GM23338 (cell line): ENCODE data around the gene ZDHHC18. TPM values are rescaled to one million over a fixed set of nuclear protein-coding genes. Genes with fewer than 3 reads are reported as not detected.
A peak's percentile ranks its signal among the peaks of the same experiment; 100 is the strongest.

Source experiments
- ATAC-seq: fragments of 200-7000 bp; cut with Tn5 transposase; 3 replicates; pipeline ENCODE4 v1.9.1; 2020
- DNase-seq: peaks from one replicate; pipeline ENCODE4 v3.0.0-alpha.2; 2015; ENCODE audit warnings: low spot score
- H2AFZ ChIP-seq: fragments of 200-600 bp; sonication (generic); 2 replicates; pipeline ENCODE4 v1.8.0; 2016; ENCODE audit warnings: antibody characterized with exemption, mild to moderate bottlenecking, moderate library complexity
- H3F3A ChIP-seq: fragments of 200-600 bp; sonication (generic); replicated peaks from 2 replicates; pipeline ENCODE4 v1.8.0; 2017; ENCODE audit warnings: antibody characterized with exemption, mixed run types, low read depth
- H3K27ac ChIP-seq: fragments of 200-600 bp; sonication (generic); 2 replicates; pipeline ENCODE4 v1.6.1; 2016; ENCODE audit warnings: low read depth
- H3K27me3 ChIP-seq: fragments of 200-600 bp; sonication (generic); 2 replicates; pipeline ENCODE4 v1.8.0; 2016; ENCODE audit warnings: mild to moderate bottlenecking, mixed run types, moderate library complexity; ENCODE audit not compliant: insufficient read depth
- H3K36me3 ChIP-seq: fragments of 200-600 bp; sonication (generic); 2 replicates; pipeline ENCODE4 v1.8.0; 2016; ENCODE audit warnings: mild to moderate bottlenecking; ENCODE audit not compliant: insufficient read depth
- H3K4me1 ChIP-seq: fragments of 200-600 bp; sonication (generic); 2 replicates; pipeline ENCODE4 v1.8.0; 2016; ENCODE audit warnings: mild to moderate bottlenecking, moderate library complexity; ENCODE audit not compliant: insufficient read depth
- H3K4me2 ChIP-seq: fragments of 200-600 bp; sonication (generic); 2 replicates; pipeline ENCODE4 v1.7.1; 2017; ENCODE audit warnings: mixed run types
- H3K4me3 ChIP-seq: fragments of 200-600 bp; sonication (generic); 2 replicates; pipeline ENCODE4 v1.6.1; 2016; ENCODE audit warnings: mixed run types
- H3K79me2 ChIP-seq: fragments of 200-600 bp; sonication (generic); replicated peaks from 2 replicates; pipeline ENCODE4 v1.8.0; 2017; ENCODE audit warnings: mild to moderate bottlenecking; ENCODE audit not compliant: insufficient read depth
- H3K9me2 ChIP-seq: fragments of 200-600 bp; sonication (generic); 2 replicates; pipeline ENCODE4 v1.8.0; 2017; ENCODE audit not compliant: insufficient read depth
- H4K20me1 ChIP-seq: fragments of 200-600 bp; sonication (generic); replicated peaks from 2 replicates; pipeline ENCODE4 v1.8.0; 2017; ENCODE audit warnings: mild to moderate bottlenecking; ENCODE audit not compliant: insufficient read depth
- H3K27ac Mint-ChIP-seq: 2 replicates; pipeline ENCODE4 v1.8.0; 2020; ENCODE audit warnings: inconsistent platforms, mild to moderate bottlenecking, moderate library complexity, mixed read lengths
- H3K27me3 Mint-ChIP-seq: 3 replicates; pipeline ENCODE4 v1.8.0; 2022; ENCODE audit warnings: low read depth, mild to moderate bottlenecking, moderate library complexity, mixed read lengths, inconsistent platforms; ENCODE audit not compliant: insufficient read depth, poor library complexity
- H3K36me3 Mint-ChIP-seq: 3 replicates; pipeline ENCODE4 v1.8.0; 2021; ENCODE audit warnings: low read depth, mild to moderate bottlenecking, inconsistent platforms, moderate library complexity, mixed read lengths
- H3K4me1 Mint-ChIP-seq: 3 replicates; pipeline ENCODE4 v1.8.0; 2020; ENCODE audit warnings: mild to moderate bottlenecking, inconsistent platforms, mixed read lengths
- H3K4me3 Mint-ChIP-seq: 3 replicates; pipeline ENCODE4 v1.8.0; 2021; ENCODE audit warnings: moderate library complexity, mild to moderate bottlenecking, inconsistent platforms, mixed read lengths
- H3K9me3 Mint-ChIP-seq: 3 replicates; pipeline ENCODE4 v1.8.0; 2020; ENCODE audit warnings: moderate library complexity, mild to moderate bottlenecking, inconsistent platforms, mixed read lengths
- CREB1 ChIP-seq: fragments of 250-450 bp; sonication (Bioruptor Pico); IDR thresholded peaks from 2 replicates; pipeline ENCODE4 v1.5.0; 2020; ENCODE audit warnings: low read depth, mild to moderate bottlenecking, moderate library complexity
- CTCF ChIP-seq, 2 experiments: fragments of 200-600 bp in 1 of 2; sonication (generic) in 1 of 2; conservative IDR thresholded peaks; 2 replicates each; pipeline versions ENCODE4 v1.5.1 to v1.6.1; 2016 to 2017; ENCODE audit warnings: antibody characterized with exemption in 2 of 2, low read depth in 2 of 2, mild to moderate bottlenecking in 2 of 2, moderate library complexity in 1 of 2
- EZH2phosphoT487 ChIP-seq: fragments of 200-600 bp; sonication (generic); IDR thresholded peaks from one replicate; pipeline ENCODE4 v1.8.1; 2018; ENCODE audit warnings: antibody characterized with exemption; ENCODE audit not compliant: unreplicated experiment
- POLR2AphosphoS5 ChIP-seq: IDR thresholded peaks from 2 replicates; pipeline ENCODE4 v1.6.1; 2016; ENCODE audit warnings: antibody characterized with exemption, low read depth
- STAT1 ChIP-seq: IDR thresholded peaks from one replicate; pipeline ENCODE4 v1.6.1; 2016; ENCODE audit warnings: antibody characterized with exemption; ENCODE audit not compliant: unreplicated experiment
- ZNF114 ChIP-seq: fragments of 250-450 bp; sonication (Bioruptor Pico); IDR thresholded peaks from 2 replicates; pipeline ENCODE4 v1.5.0; 2020; ENCODE audit warnings: mild to moderate bottlenecking, moderate library complexity
- ZNF331 ChIP-seq: fragments of 250-450 bp; sonication (Bioruptor Pico); IDR thresholded peaks from 2 replicates; pipeline ENCODE4 v1.5.0; 2020; ENCODE audit warnings: low read depth, mild to moderate bottlenecking, moderate library complexity
- ZNF462 ChIP-seq: fragments of 250-450 bp; sonication (Bioruptor Pico); IDR thresholded peaks from 2 replicates; pipeline ENCODE4 v1.5.0; 2020; ENCODE audit warnings: mild to moderate bottlenecking, moderate library complexity
- polyA plus RNA-seq: library from polyadenylated mRNA; unstranded; fragments of >200 nt; fragmentation: Nextera tagmentation; extraction: Ambion mirVana; gene quantifications from 2 replicates; pipeline ENCODE4 v1.2.1, GENCODE V29; 2016
- total RNA-seq: library from RNA; depleted of rRNA; stranded (reverse); fragments of >200 nt; shearing (Covaris generic); gene quantifications from 2 replicates; pipeline ENCODE4 v1.2.3, GENCODE V29; 2014
- TF ChIP-seq, protein P1 (sequence below): IDR thresholded peaks from one replicate; pipeline ENCODE4 v1.6.1; 2018; ENCODE audit warnings: antibody characterized with exemption; ENCODE audit not compliant: unreplicated experiment

Gene ZDHHC18
- total and polyA plus RNA-seq, 2 experiments from 2014 or later = 6.3 to 26.8 TPM

GRCh38 chr1:26822737-26823395, 3.6 kb upstream of the ZDHHC18 start:
- TF ChIP-seq POLR2AphosphoS5 (no peak), ZNF331 (no peak), ZNF462 (CRISPR knock-in tag) (no peak), EZH2phosphoT487 (no peak), CTCF (conservative IDR thresholded peaks at IDR 0.05; ENCODE audit: low read depth in 2 of 2) (no peak), CREB1 (CRISPR knock-in tag) (no peak), ZNF114 (no peak), STAT1 (no peak)
- TF ChIP-seq, protein P1, sequence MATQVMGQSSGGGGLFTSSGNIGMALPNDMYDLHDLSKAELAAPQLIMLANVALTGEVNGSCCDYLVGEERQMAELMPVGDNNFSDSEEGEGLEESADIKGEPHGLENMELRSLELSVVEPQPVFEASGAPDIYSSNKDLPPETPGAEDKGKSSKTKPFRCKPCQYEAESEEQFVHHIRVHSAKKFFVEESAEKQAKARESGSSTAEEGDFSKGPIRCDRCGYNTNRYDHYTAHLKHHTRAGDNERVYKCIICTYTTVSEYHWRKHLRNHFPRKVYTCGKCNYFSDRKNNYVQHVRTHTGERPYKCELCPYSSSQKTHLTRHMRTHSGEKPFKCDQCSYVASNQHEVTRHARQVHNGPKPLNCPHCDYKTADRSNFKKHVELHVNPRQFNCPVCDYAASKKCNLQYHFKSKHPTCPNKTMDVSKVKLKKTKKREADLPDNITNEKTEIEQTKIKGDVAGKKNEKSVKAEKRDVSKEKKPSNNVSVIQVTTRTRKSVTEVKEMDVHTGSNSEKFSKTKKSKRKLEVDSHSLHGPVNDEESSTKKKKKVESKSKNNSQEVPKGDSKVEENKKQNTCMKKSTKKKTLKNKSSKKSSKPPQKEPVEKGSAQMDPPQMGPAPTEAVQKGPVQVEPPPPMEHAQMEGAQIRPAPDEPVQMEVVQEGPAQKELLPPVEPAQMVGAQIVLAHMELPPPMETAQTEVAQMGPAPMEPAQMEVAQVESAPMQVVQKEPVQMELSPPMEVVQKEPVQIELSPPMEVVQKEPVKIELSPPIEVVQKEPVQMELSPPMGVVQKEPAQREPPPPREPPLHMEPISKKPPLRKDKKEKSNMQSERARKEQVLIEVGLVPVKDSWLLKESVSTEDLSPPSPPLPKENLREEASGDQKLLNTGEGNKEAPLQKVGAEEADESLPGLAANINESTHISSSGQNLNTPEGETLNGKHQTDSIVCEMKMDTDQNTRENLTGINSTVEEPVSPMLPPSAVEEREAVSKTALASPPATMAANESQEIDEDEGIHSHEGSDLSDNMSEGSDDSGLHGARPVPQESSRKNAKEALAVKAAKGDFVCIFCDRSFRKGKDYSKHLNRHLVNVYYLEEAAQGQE = no peak
- H3K27me3 Mint-ChIP-seq = peaks cover 21% of the 10 kb centered on the region
- peak; percentile 24 for ATAC-seq

More at GRCh38 chr1:26822737-26823395, 3.6 kb upstream of the ZDHHC18 start:
- Histone ChIP-seq H4K20me1 (no peaks in the 10 kb centered on the region), H3K79me2 (no peaks in the 10 kb centered on the region), H3K27ac (no peak overlapping the region), H3K9me2 (no peaks in the 10 kb centered on the region), H3K4me3 (no peak overlapping the region), H3F3A (peaks cover 3% of the 10 kb centered on the region; the same call in 1 of the 2 replicates), H2AFZ (no peak overlapping the region), H3K4me2 (no peak overlapping the region), H3K4me1 (peaks cover 20% of the 10 kb centered on the region), H3K36me3 (no peaks in the 10 kb centered on the region), H3K27me3 (peaks cover 3% of the 10 kb centered on the region; the same call in 1 of the 2 replicates)
- H3K36me3 Mint-ChIP-seq = peaks cover 6% of the 10 kb centered on the region
- H3K27ac Mint-ChIP-seq = no peak overlapping the region
- DNase-seq = peak; percentile 58
- H3K4me3 Mint-ChIP-seq = no peak overlapping the region
- peaks cover 15% of the 10 kb centered on the region for H3K9me3 Mint-ChIP-seq
- peaks cover 20% of the 10 kb centered on the region for H3K4me1 Mint-ChIP-seq
